ENCODE measurements around the gene GDI1.

- TF ChIP-seq CTCF (IDR thresholded peaks at IDR 0.05) (no peak), EP300 (IDR thresholded peaks at IDR 0.05) (no peak), POLR2A (IDR thresholded peaks at IDR 0.05) (no peak)
Measured at GRCh38 chrX:154468217-154468616, 31.3 kb downstream of the GDI1 start.
